Nephron (organoid): ENCODE results near the gene JOSD1.

Experiments used
- H3K27ac Mint-ChIP-seq, 3 experiments: 2 replicates each; pipeline ENCODE4 v1.8.0; 2020; ENCODE audit warnings: mixed read lengths in 3 of 3, mild to moderate bottlenecking in 2 of 3, moderate library complexity in 1 of 3
- H3K27me3 Mint-ChIP-seq: 2 replicates; pipeline ENCODE4 v1.8.0; 2021; ENCODE audit warnings: low read depth, mild to moderate bottlenecking, moderate library complexity, mixed read lengths
- H3K36me3 Mint-ChIP-seq: 2 replicates; pipeline ENCODE4 v1.8.0; 2020; ENCODE audit warnings: low read depth, mixed read lengths
- H3K4me1 Mint-ChIP-seq: 2 replicates; pipeline ENCODE4 v1.8.0; 2020; ENCODE audit warnings: mixed read lengths
- H3K4me3 Mint-ChIP-seq, 3 experiments: 2 replicates each; pipeline ENCODE4 v1.8.0; 2020; ENCODE audit warnings: mild to moderate bottlenecking in 3 of 3, mixed read lengths in 3 of 3, moderate library complexity in 2 of 3
- H3K9me3 Mint-ChIP-seq: 2 replicates; pipeline ENCODE4 v1.8.0; 2020; ENCODE audit warnings: mixed read lengths
- TF ChIP-seq, protein P1 (sequence below), 3 experiments: fragments of 200-600 bp; sonication (generic); IDR thresholded peaks; one replicate each; pipeline ENCODE4 v1.5.0; 2021; ENCODE audit warnings: antibody characterized with exemption in 3 of 3; ENCODE audit not compliant: unreplicated experiment in 3 of 3

JOSD1 gene

GRCh38 chr22:38739300-38740055 is 38.7 kb upstream of the JOSD1 start:
- Mint-ChIP-seq H3K27ac (no peak overlapping the region), H3K36me3 (peaks cover 55% of the 10 kb centered on the region), H3K9me3 (no peaks in the 10 kb centered on the region), H3K4me1 (peaks cover 3% of the 10 kb centered on the region), H3K27me3 (no peaks in the 10 kb centered on the region), H3K4me3 (no peak overlapping the region)
- TF ChIP-seq, protein P1, sequence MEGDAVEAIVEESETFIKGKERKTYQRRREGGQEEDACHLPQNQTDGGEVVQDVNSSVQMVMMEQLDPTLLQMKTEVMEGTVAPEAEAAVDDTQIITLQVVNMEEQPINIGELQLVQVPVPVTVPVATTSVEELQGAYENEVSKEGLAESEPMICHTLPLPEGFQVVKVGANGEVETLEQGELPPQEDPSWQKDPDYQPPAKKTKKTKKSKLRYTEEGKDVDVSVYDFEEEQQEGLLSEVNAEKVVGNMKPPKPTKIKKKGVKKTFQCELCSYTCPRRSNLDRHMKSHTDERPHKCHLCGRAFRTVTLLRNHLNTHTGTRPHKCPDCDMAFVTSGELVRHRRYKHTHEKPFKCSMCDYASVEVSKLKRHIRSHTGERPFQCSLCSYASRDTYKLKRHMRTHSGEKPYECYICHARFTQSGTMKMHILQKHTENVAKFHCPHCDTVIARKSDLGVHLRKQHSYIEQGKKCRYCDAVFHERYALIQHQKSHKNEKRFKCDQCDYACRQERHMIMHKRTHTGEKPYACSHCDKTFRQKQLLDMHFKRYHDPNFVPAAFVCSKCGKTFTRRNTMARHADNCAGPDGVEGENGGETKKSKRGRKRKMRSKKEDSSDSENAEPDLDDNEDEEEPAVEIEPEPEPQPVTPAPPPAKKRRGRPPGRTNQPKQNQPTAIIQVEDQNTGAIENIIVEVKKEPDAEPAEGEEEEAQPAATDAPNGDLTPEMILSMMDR (IDR thresholded peaks at IDR 0.05; ENCODE audit: unreplicated experiment in 3 of 3), result no peak

- no peak overlapping the region for H3K27ac Mint-ChIP-seq
- no peaks in the 10 kb centered on the region for H3K27me3 Mint-ChIP-seq
- H3K4me1 Mint-ChIP-seq, result peaks cover 12% of the 10 kb centered on the region
- H3K4me3 Mint-ChIP-seq, result no peak overlapping the region
- H3K36me3 Mint-ChIP-seq, result peaks cover 57% of the 10 kb centered on the region
- H3K9me3 Mint-ChIP-seq, result no peaks in the 10 kb centered on the region
- TF ChIP-seq, protein P1 (IDR thresholded peaks at IDR 0.05; ENCODE audit: unreplicated experiment in 3 of 3), result no peak
These were observed 37.8 kb upstream of the JOSD1 start for GRCh38 chr22:38738475-38739070.

GRCh38 chr22:38737302-38738060 is 36.7 kb upstream of the JOSD1 start:
- Mint-ChIP-seq H3K4me1 (peaks cover 19% of the 10 kb centered on the region), H3K27me3 (no peaks in the 10 kb centered on the region), H3K4me3 (no peak overlapping the region), H3K9me3 (no peaks in the 10 kb centered on the region), H3K36me3 (peaks cover 58% of the 10 kb centered on the region), H3K27ac (peak overlapping the region in 2 of 3 experiments; percentile 24 to 28)
- TF ChIP-seq, protein P1 (IDR thresholded peaks at IDR 0.05; ENCODE audit: unreplicated experiment in 3 of 3), result no peak

DNA sequence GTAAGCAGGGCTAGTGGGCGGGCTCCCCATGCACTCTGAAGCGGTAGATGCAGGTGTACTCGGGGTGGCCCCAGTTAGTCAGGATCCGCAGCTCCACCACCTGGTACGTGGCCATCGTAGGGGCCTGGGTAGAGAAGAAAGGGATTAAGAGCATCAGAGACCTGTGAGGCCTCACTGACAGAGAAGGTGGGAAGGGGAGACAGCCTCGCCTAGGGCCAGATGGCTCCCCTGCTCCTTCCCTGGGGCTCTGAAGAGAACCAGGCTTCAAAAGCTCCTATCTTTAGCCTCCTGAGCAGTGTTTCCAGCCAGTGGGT is 35.5 kb upstream of the JOSD1 start:
- H3K27ac Mint-ChIP-seq, result no peak overlapping the region
- TF ChIP-seq, protein P1 (IDR thresholded peaks at IDR 0.05; ENCODE audit: unreplicated experiment in 3 of 3), result no peak
- H3K4me3 Mint-ChIP-seq, result no peak overlapping the region
- H3K9me3 Mint-ChIP-seq, result no peaks in the 10 kb centered on the region
- peaks cover 48% of the 10 kb centered on the region for H3K36me3 Mint-ChIP-seq
- H3K27me3 Mint-ChIP-seq, result no peaks in the 10 kb centered on the region
- H3K4me1 Mint-ChIP-seq, result peaks cover 19% of the 10 kb centered on the region

- Mint-ChIP-seq H3K36me3 (peaks cover 48% of the 10 kb centered on the region), H3K4me1 (peaks cover 19% of the 10 kb centered on the region), H3K27ac (no peak overlapping the region), H3K9me3 (no peaks in the 10 kb centered on the region), H3K27me3 (no peaks in the 10 kb centered on the region), H3K4me3 (no peak overlapping the region)
- TF ChIP-seq, protein P1 (IDR thresholded peaks at IDR 0.05; ENCODE audit: unreplicated experiment in 3 of 3), result no peak
These were observed 34.9 kb upstream of the JOSD1 start for GRCh38 chr22:38735465-38736256.
